NCI-H526 (cell line): Measurements from ENCODE around the gene TMEM248.
"Not testable (repeated sequence)": the region's sequence is repeated elsewhere in the genome, so short reads cannot be mapped to it uniquely, and the experiment has no call there.

Source experiments
- DNase-seq, 2 experiments: peaks; one replicate each; lab custom pipeline; 2025; lab: John Stamatoyannopoulos, UW

TMEM248 gene

DNA sequence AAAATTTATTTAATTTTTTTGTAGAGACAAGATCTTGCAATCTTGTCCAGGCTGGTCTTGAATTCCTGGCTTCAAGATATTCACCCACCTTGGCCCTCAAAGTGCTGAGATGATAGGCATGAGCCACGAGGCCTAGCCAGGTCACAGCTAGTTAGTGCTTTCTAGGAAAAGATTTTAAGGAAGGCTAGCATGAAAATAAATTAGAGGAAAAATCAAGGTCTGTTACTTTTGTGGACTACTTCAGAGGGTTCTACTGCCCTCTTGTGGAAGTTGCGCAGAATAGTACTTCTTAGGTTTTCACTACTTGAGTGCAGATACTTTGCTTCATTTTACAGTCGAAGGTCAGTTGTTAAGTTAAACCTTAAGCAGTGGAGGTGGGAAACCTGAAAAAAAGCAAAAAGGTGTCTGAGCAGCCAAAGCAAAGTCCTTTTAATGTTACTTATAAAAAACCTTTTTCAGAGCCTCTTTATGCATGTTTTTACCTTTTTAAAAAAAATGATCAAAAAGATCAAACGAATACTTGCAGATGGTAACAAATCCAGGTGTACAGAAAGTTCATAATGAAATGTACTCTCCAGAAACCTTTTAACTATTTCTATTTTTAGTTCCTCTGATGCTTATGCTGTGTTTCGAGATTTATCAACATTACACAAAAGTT lies 79.7 kb downstream of the TMEM248 start:
- DNase-seq: peak in 1 of 2 experiments; percentile 36

DNA sequence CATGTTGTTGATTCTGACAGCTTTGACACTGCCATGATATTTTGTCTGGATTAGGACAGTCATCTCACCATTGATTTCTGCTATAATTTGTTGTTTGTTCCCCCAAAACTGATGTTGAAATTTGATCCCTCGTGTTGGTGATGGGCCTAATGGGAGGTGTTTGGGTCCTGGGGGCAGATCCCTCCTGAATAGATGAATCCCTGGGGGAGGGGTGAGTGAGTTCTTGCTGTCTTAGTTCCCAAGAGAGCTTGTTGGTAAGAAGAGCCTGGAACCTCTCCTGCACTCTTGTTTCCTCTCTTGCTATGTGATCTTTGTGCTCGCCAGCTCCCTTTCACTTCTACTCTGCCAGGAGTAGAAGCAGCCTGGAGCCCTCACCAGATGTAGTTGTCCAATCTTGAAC lies 83.1 kb downstream of the TMEM248 start:
- DNase-seq: not testable (repeated sequence)

DNA sequence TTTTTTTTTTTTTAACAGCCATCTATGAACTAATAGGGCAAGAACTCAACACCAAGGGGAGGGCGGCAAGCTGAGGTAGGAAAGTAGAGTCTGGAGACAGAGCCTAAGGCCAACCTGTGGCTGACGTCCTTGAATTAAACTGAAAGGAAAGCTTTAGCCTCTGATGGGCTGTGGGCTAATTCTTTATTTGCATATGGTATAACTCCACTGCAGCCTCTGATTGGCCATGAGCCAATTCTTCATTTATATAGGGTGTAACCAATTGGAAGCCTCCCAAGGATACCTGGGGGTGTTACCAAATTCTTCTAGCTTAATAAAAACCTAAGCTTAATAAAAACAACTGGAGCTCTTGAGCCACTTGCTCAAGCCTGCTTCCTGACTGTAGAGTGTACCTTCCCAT lies 85.9 kb downstream of the TMEM248 start:
- no peak for DNase-seq
